Testis (tissue), 2 donors: ENCODE measurements around the gene SLAMF9.

Source experiments
- CTCF ChIP-seq, 3 experiments: fragments of 450-650 bp in 2 of 3; fragments of 200-600 bp in 1 of 3; sonication (generic) in 1 of 3; IDR thresholded peaks; one replicate each; pipeline ENCODE4 v1.5.1; 2016 to 2019; ENCODE audit warnings: antibody characterized with exemption in 3 of 3, mild to moderate bottlenecking in 2 of 3, moderate library complexity in 1 of 3
- POLR2A ChIP-seq: fragments of 450-650 bp; IDR thresholded peaks from one replicate; pipeline ENCODE4 v1.6.1; 2017; ENCODE audit warnings: antibody characterized with exemption, mild to moderate bottlenecking, moderate library complexity

DNA sequence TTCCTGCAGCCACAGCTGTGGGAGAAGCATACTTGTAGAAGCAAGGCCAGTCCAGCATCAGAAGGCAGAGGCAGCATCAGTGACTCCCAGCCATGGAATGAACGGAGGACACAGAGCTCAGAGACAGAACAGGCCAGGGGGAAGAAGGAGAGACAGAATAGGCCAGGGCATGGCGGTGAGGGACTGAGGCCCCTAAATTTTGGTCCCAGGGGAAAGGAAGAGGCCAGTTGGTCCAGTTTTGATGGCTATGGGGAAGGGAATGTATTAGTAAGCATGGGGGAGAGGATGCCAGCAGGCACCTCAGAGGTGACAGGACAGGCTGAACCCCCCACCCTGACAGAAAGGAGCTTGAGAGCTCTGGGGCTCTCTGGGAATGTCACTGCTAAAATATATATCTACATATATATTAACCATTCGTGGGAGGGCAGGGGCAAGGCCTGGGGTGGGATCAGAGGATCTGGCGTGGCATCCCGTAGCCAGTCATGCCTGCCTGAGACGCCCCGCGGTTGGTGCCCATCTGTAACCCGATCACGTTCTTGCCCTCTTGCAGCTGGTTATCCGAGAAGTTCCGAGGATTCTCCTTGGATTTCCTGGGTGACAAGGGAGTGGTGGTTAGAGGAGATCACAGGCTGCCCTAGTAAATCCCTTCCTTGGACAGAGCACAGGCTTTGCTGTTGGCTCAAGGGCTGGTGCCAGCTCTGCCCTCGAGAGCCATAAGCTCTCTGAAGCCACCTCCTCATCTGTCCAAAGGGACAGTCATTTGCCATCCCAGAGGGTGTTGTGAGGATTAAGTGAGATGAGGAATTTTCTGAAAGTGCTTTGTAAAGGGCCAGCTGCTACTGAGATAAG lies 35.5 kb downstream of the SLAMF9 start:
- TF ChIP-seq CTCF (IDR thresholded peaks at IDR 0.05): no peak
- no peak for TF ChIP-seq POLR2A
